Gastroesophageal sphincter (tissue), 4 donors: Measurements from ENCODE around the gene TGM6. TPM values are rescaled to one million over a fixed set of nuclear protein-coding genes. Genes with fewer than 3 reads are reported as not detected.

ENCODE experiments used
- ATAC-seq: fragments of 150-250 bp; one replicate; pipeline ENCODE4 v1.9.1; 2016; ENCODE audit warnings: mild to moderate bottlenecking, moderate library complexity
- H3K27ac ChIP-seq, 4 donors: fragments of 200-600 bp; sonication (generic) in 3 of 4; 1 replicate in 3 of 4; 2 replicates in 1 of 4; pipeline ENCODE4 v1.5.1; 2016 to 2019
- H3K27me3 ChIP-seq: fragments of 200-600 bp; sonication (generic); one replicate; pipeline ENCODE4 v1.5.1; 2019
- H3K36me3 ChIP-seq, 2 donors: fragments of 200-600 bp; sonication (generic); one replicate each; pipeline ENCODE4 v1.5.1; 2019; ENCODE audit warnings: control low read depth in 1 of 2
- H3K4me1 ChIP-seq, 3 donors: fragments of 200-600 bp; sonication (generic); 1 replicate in 2 of 3; 2 replicates in 1 of 3; pipeline ENCODE4 v1.5.1; 2016 to 2019; ENCODE audit warnings: control low read depth in 2 of 3
- H3K4me3 ChIP-seq, 2 donors: fragments of 200-600 bp; sonication (generic); one replicate each; pipeline ENCODE4 v1.5.1; 2019; ENCODE audit warnings: mild to moderate bottlenecking in 1 of 2, moderate library complexity in 1 of 2
- H3K9me3 ChIP-seq, 3 donors: fragments of 200-600 bp; sonication (generic); one replicate each; pipeline ENCODE4 v1.5.1; 2017 to 2019; ENCODE audit warnings: control low read depth in 2 of 3
- CTCF ChIP-seq, 4 experiments: fragments of 200-600 bp in 2 of 4; fragments of 450-650 bp in 2 of 4; sonication (generic) in 1 of 4; IDR thresholded peaks; one replicate each; pipeline ENCODE4 v1.5.1; 2017 to 2019; ENCODE audit warnings: antibody characterized with exemption in 4 of 4, mild to moderate bottlenecking in 2 of 4, moderate library complexity in 2 of 4
- EP300 ChIP-seq: sonication (generic); formaldehyde crosslinking; IDR thresholded peaks from one replicate; pipeline ENCODE4 v1.6.1; 2017; ENCODE audit warnings: antibody characterized with exemption, mild to moderate bottlenecking
- POLR2A ChIP-seq, 2 donors: fragments of 450-650 bp; IDR thresholded peaks; one replicate each; pipeline ENCODE4 v1.6.1; 2017; ENCODE audit warnings: antibody characterized with exemption in 2 of 2, mild to moderate bottlenecking in 2 of 2, moderate library complexity in 1 of 2
- POLR2AphosphoS5 ChIP-seq: sonication (generic); formaldehyde crosslinking; IDR thresholded peaks from one replicate; pipeline ENCODE4 v1.6.1; 2017; ENCODE audit warnings: antibody characterized with exemption
- WGBS, 2 donors: methylation state at CpG; one replicate each; pipeline ENCODE4 v1.1.5; 2018; ENCODE audit warnings: low coverage in 1 of 2; 5-methylcytosine and 5-hydroxymethylcytosine counted together
- total RNA-seq, 4 donors: library from RNA; depleted of rRNA; stranded (reverse); fragments of >200 nt; gene quantifications; one replicate each; pipeline ENCODE4 v1.1.0, GENCODE V29; 2016

The TGM6 gene
- total RNA-seq, 4 donors from 2014 or later, result not detected

- WGBS, 2 donors, result 83 to 89% methylated on average over 5 of the region's 5 CpGs
- Histone ChIP-seq H3K4me1 (peaks cover 0 to 5% (median 0%) of the 10 kb centered on the region in 3 donors), H3K36me3 (no peaks in the 10 kb centered on the region), H3K4me3 (no peak overlapping the region), H3K27ac (no peak overlapping the region), H3K9me3 (peaks cover 0 to 6% (median 0%) of the 10 kb centered on the region in 3 donors), H3K27me3 (no peaks in the 10 kb centered on the region)
- no peak for ATAC-seq
- TF ChIP-seq EP300 (no peak), POLR2A (IDR thresholded peaks at IDR 0.05) (no peak), CTCF (IDR thresholded peaks at IDR 0.05) (no peak), POLR2AphosphoS5 (no peak)
Observed at GRCh38 chr20:2451422-2451821, 70.7 kb downstream of the TGM6 start.

DNA sequence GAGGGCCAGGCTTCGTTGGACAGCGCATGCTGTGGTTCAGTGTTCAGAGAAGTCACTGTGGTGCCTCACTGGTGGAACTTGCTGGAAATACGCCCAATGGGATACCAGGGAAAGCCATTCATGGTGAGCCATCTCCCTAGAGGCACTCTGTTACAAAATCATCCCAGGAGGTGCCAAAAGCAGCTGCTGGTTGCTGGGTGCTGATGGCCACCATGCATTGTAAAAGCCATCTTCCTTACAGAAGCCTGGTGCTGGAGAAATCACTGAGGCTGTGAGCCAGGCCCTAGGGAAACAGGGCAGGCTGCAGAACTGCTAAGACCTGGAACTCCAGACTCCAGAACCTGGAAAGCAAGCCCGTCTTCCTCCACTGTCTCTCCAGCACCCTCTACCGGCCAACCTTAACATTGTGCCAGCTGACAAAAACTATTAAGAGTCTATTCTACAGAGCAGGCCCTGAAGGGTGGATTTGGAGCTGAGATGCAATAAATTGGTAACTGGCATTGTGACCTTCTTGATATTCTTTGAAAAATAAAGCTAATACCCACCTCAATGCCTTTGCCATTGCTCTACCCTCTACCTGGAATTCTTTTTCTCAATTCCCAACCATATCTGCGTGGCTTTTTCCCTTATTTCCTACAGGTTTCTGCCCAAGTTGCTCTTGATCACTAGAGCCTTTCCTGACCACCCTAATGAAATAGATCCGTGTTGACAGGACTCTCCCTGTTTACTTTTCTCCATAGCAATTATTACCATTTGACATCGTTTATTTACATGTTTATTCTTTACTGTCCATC is 71.4 kb downstream of the TGM6 start:
- H3K9me3 ChIP-seq, result peaks cover 0 to 2% (median 0%) of the 10 kb centered on the region in 3 donors
- no peak for TF ChIP-seq EP300
- TF ChIP-seq POLR2AphosphoS5, result no peak
- peak; percentile 48 to 77 (median 64) for TF ChIP-seq CTCF (IDR thresholded peaks at IDR 0.05)
- H3K4me1 ChIP-seq, result peaks cover 0 to 5% (median 0%) of the 10 kb centered on the region in 3 donors
- H3K4me3 ChIP-seq, result no peak overlapping the region
- H3K27ac ChIP-seq, result no peak overlapping the region
- ATAC-seq, result peak; percentile 28
- H3K36me3 ChIP-seq, result no peaks in the 10 kb centered on the region
- no peaks in the 10 kb centered on the region for H3K27me3 ChIP-seq
- WGBS, 2 donors, result 20 to 74% methylated on average over 4 to 6 of the region's 8 CpGs

- 70 to 100% methylated on average over 1 to 3 of the region's 3 CpGs for WGBS, 2 donors
Observed at GRCh38 chr20:2453792-2454191, 73.1 kb downstream of the TGM6 start.

GRCh38 chr20:2455771-2456497 is 75.2 kb downstream of the TGM6 start:
- ATAC-seq, result no peak
- H3K27me3 ChIP-seq, result no peaks in the 10 kb centered on the region
- 52 to 54% methylated on average over 2 of the region's 2 CpGs for WGBS, 2 donors
- TF ChIP-seq CTCF (IDR thresholded peaks at IDR 0.05) (no peak), POLR2A (IDR thresholded peaks at IDR 0.05) (no peak)
- H3K27ac ChIP-seq, result no peak overlapping the region
- H3K4me3 ChIP-seq, result no peak overlapping the region
- H3K4me1 ChIP-seq, result peaks cover 0 to 5% (median 0%) of the 10 kb centered on the region in 3 donors
- peaks cover under 1 to 25% of the 10 kb centered on the region in 2 donors for H3K36me3 ChIP-seq
- H3K9me3 ChIP-seq, result no peaks in the 10 kb centered on the region

More at GRCh38 chr20:2453792-2454191, 73.1 kb downstream of the TGM6 start:
- TF ChIP-seq POLR2A (IDR thresholded peaks at IDR 0.05) (no peak), EP300 (no peak), POLR2AphosphoS5 (no peak), CTCF (IDR thresholded peaks at IDR 0.05) (no peak)
- no peaks in the 10 kb centered on the region for H3K27me3 ChIP-seq
- H3K27ac ChIP-seq, result no peak overlapping the region
- H3K4me3 ChIP-seq, result no peak overlapping the region
- no peaks in the 10 kb centered on the region for H3K9me3 ChIP-seq
- H3K4me1 ChIP-seq, result peaks cover 0 to 5% (median 0%) of the 10 kb centered on the region in 3 donors
- peaks cover 0 to 4% of the 10 kb centered on the region in 2 donors for H3K36me3 ChIP-seq
- no peak for ATAC-seq
